ENCODE measurements around the gene BDNF.

GRCh38 chr11:27618281-27618915 lies 81.9 kb downstream of the BDNF start:
- TF ChIP-seq, protein P1, sequence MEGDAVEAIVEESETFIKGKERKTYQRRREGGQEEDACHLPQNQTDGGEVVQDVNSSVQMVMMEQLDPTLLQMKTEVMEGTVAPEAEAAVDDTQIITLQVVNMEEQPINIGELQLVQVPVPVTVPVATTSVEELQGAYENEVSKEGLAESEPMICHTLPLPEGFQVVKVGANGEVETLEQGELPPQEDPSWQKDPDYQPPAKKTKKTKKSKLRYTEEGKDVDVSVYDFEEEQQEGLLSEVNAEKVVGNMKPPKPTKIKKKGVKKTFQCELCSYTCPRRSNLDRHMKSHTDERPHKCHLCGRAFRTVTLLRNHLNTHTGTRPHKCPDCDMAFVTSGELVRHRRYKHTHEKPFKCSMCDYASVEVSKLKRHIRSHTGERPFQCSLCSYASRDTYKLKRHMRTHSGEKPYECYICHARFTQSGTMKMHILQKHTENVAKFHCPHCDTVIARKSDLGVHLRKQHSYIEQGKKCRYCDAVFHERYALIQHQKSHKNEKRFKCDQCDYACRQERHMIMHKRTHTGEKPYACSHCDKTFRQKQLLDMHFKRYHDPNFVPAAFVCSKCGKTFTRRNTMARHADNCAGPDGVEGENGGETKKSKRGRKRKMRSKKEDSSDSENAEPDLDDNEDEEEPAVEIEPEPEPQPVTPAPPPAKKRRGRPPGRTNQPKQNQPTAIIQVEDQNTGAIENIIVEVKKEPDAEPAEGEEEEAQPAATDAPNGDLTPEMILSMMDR (IDR thresholded peaks at IDR 0.05; ENCODE audit: low read depth, low read length, missing input control) = no peak
- TF ChIP-seq HNF4A (conservative IDR thresholded peaks at IDR 0.05) (no peak), TAF1 (conservative IDR thresholded peaks at IDR 0.05) (no peak), RXRA (IDR thresholded peaks at IDR 0.05) (no peak), SP1 (IDR thresholded peaks at IDR 0.05) (no peak), RAD21 (IDR thresholded peaks at IDR 0.05) (no peak)
- TF ChIP-seq, protein P2, sequence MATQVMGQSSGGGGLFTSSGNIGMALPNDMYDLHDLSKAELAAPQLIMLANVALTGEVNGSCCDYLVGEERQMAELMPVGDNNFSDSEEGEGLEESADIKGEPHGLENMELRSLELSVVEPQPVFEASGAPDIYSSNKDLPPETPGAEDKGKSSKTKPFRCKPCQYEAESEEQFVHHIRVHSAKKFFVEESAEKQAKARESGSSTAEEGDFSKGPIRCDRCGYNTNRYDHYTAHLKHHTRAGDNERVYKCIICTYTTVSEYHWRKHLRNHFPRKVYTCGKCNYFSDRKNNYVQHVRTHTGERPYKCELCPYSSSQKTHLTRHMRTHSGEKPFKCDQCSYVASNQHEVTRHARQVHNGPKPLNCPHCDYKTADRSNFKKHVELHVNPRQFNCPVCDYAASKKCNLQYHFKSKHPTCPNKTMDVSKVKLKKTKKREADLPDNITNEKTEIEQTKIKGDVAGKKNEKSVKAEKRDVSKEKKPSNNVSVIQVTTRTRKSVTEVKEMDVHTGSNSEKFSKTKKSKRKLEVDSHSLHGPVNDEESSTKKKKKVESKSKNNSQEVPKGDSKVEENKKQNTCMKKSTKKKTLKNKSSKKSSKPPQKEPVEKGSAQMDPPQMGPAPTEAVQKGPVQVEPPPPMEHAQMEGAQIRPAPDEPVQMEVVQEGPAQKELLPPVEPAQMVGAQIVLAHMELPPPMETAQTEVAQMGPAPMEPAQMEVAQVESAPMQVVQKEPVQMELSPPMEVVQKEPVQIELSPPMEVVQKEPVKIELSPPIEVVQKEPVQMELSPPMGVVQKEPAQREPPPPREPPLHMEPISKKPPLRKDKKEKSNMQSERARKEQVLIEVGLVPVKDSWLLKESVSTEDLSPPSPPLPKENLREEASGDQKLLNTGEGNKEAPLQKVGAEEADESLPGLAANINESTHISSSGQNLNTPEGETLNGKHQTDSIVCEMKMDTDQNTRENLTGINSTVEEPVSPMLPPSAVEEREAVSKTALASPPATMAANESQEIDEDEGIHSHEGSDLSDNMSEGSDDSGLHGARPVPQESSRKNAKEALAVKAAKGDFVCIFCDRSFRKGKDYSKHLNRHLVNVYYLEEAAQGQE (IDR thresholded peaks at IDR 0.05) = no peak

All from liver (tissue), 3 donors.